Duodenal mucosa (tissue), 2 donors: Measurements from ENCODE around the gene FBXW12.
"Not testable (repeated sequence)": the region's sequence is repeated elsewhere in the genome, so short reads cannot be mapped to it uniquely, and the experiment has no call there.

Experiments used
- H3K27ac ChIP-seq: one replicate; pipeline ENCODE4 v1.7.0; 2013; ENCODE audit warnings: low read depth, low read length
- H3K27me3 ChIP-seq, 2 donors: one replicate each; pipeline ENCODE4 v1.7.0; 2013; ENCODE audit warnings: low read length in 2 of 2, control low read depth in 1 of 2; ENCODE audit not compliant: insufficient read depth in 2 of 2, control insufficient read depth in 1 of 2
- H3K36me3 ChIP-seq, 2 donors: one replicate each; pipeline ENCODE4 v1.7.0; 2013; ENCODE audit warnings: low read length in 2 of 2, control low read depth in 1 of 2; ENCODE audit not compliant: insufficient read depth in 2 of 2, control insufficient read depth in 1 of 2
- H3K4me1 ChIP-seq, 2 donors: one replicate each; pipeline ENCODE4 v1.7.0; 2013; ENCODE audit warnings: low read length in 2 of 2, control low read depth in 1 of 2; ENCODE audit not compliant: insufficient read depth in 2 of 2, control insufficient read depth in 1 of 2
- H3K4me3 ChIP-seq, 2 donors: one replicate each; pipeline ENCODE4 v1.7.0; 2013; ENCODE audit warnings: low read length in 2 of 2, low read depth in 1 of 2
- H3K9ac ChIP-seq, 2 donors: one replicate each; pipeline ENCODE4 v1.7.0; 2013; ENCODE audit warnings: low read length in 2 of 2, low read depth in 1 of 2
- H3K9me3 ChIP-seq, 2 donors: one replicate each; pipeline ENCODE4 v1.7.0; 2013; ENCODE audit warnings: low read length in 2 of 2, control low read depth in 1 of 2; ENCODE audit not compliant: control insufficient read depth in 1 of 2

The FBXW12 gene

DNA sequence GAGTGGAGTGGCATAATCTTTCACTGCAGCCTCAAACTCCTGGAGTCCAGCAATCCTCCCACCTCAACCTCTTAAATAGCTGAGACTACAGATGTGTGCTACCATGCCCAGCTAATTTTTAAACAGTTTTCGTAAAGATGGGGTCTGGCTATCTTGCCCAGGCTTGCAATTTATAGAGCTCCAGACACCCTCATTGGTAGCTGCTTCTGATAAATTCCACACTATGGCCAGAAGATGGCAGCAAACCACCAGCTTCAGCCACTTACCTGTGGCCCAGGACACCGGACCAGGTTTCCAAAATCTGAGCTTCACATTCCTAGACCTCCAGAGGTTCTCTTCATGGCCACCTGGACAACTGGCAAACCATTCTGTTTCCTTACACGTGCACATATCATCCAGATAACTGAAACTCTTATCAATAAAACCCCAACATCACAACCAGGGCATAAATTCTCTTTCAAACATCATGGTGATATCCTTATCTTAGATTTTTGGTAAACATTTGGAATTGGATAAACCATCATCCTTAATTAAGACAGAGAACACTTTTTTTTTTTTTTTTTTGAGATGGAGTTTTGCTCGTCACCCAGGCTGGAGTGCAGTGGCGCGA, 28.9 kb downstream of the FBXW12 start:
- H3K27ac ChIP-seq = no peak overlapping the region
- no peaks in the 10 kb centered on the region for H3K9me3 ChIP-seq
- no peaks in the 10 kb centered on the region for H3K4me1 ChIP-seq
- peaks cover 10 to 33% of the 10 kb centered on the region in 2 donors for H3K36me3 ChIP-seq
- H3K27me3 ChIP-seq = peaks cover 0 to 3% of the 10 kb centered on the region in 2 donors
- H3K4me3 ChIP-seq = no peak overlapping the region
- no peak overlapping the region for H3K9ac ChIP-seq

DNA sequence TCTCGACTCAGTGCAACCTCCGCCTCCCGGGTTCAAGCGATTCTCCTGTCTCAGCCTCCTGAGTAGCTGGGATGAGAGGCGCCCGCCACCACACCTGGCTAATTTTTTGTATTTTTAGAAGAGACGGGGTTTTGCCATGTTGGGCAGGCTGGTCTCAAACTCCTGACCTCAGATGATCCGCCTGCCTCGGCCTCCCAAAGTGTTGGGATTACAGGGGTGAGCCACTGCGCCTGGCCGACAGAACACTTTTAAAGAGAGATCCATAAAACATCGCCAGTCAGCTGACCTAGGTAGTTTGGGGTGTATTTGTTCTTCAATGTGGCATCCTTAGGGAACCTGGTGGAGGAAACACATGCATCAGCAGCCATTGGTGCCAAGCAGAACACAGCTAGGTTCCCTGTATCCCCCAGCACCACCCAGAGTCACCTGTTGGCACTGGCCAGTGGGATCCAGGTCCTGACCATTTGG, 29.4 kb downstream of the FBXW12 start:
- not testable (repeated sequence) for H3K9me3 ChIP-seq, H3K9ac ChIP-seq, H3K4me3 ChIP-seq, H3K27ac ChIP-seq, H3K27me3 ChIP-seq, H3K4me1 ChIP-seq
- H3K36me3 ChIP-seq = peaks cover 15 to 39% of the 10 kb centered on the region in 2 donors

DNA sequence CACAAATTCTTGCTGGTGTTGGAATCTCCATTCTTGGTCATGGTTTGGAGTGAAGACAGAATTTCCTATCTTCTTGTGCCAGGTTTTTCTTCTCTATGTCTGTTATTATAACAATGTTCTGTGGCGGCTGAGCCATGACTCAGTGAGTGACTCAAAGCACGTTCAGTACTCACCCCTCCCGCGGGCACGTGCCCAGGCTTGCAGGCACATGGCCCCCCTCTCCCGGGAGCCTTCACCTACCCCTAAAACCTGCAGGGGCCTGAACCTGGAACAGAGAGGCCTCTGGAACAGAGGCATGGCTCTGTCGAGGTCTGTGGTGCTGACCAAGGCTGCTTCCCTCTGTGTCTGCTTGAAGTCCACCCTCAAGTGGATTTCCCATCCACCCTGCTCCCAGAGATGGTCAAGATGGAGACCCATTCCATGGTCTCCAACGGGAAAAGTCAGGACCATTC, 30.3 kb downstream of the FBXW12 start:
- Histone ChIP-seq H3K27ac (no peak overlapping the region), H3K4me3 (no peak overlapping the region), H3K9me3 (no peaks in the 10 kb centered on the region), H3K27me3 (peaks cover 0 to 3% of the 10 kb centered on the region in 2 donors), H3K4me1 (no peaks in the 10 kb centered on the region), H3K9ac (no peak overlapping the region), H3K36me3 (peaks cover 22 to 47% of the 10 kb centered on the region in 2 donors)

DNA sequence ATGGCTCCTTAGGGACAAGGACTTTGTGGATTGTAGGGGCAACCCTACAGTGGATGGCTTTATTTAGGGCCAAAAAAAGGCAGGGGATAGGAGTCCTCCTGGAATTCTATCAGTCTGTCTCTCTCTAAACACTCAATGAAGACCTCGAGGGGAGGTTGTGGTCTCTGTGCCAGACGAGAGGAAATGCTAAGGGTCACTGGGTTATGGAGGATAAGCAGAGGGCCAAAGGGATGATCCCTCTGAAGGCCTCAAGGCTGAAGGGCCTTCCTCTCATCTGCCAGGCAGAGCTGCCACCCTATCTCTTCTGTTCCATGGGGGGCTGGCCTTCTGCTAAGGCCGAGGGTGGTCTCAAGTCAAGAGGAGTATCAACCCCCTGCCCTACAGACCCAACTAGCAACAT, 30.9 kb downstream of the FBXW12 start:
- Histone ChIP-seq H3K27me3 (peaks cover 0 to 2% of the 10 kb centered on the region in 2 donors), H3K27ac (no peak overlapping the region), H3K36me3 (peaks cover 26 to 51% of the 10 kb centered on the region in 2 donors), H3K9me3 (no peaks in the 10 kb centered on the region), H3K9ac (no peak overlapping the region), H3K4me3 (no peak overlapping the region), H3K4me1 (no peaks in the 10 kb centered on the region)

DNA sequence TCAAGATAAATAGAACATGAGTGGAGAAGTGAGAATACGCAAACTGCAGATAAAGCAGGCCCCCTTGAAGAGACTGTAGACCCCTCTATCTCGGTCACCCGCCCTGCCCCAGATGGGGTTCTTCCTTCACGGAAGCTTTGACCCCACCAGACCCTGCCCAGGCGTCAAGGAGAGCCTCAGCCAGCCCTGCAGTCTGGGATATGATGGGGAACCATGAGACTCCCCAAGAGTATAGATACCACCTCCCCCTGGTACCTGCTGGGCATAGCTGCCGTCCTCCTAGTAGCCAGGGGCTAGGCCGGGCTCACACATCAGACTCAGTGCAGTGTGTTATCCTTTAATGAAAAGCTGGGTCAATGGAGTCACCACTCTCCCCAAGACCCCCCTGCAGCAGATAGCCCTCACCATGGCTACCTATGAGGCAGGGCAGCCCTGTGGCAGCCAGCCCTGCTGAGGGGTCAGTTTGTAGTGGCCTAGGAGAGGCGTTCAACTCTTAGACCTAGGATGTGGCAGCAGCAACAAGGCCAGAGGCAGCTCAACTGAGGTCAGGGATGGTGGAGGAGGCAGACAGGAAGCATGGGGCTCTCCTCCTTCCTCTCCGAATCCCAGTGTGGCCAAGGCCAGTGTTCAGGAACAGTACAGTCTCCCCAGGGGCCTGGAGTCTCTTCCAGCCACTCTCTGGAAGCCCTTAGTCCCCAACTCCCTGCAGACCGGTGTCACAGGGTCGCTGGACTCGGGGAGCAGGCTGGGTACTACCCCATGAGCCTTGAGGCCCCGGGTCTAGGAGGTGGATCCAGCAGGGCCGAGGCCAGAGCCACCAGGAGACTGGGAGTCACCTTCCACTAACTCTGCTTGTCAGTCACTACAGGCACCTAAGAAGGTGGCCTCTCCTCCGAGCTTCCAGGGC, 31.8 kb downstream of the FBXW12 start:
- H3K27me3 ChIP-seq = no peaks in the 10 kb centered on the region
- H3K4me3 ChIP-seq = no peak overlapping the region
- H3K4me1 ChIP-seq = no peaks in the 10 kb centered on the region
- H3K27ac ChIP-seq = no peak overlapping the region
- no peaks in the 10 kb centered on the region for H3K9me3 ChIP-seq
- H3K36me3 ChIP-seq = peaks cover 26 to 57% of the 10 kb centered on the region in 2 donors
- H3K9ac ChIP-seq = no peak overlapping the region

DNA sequence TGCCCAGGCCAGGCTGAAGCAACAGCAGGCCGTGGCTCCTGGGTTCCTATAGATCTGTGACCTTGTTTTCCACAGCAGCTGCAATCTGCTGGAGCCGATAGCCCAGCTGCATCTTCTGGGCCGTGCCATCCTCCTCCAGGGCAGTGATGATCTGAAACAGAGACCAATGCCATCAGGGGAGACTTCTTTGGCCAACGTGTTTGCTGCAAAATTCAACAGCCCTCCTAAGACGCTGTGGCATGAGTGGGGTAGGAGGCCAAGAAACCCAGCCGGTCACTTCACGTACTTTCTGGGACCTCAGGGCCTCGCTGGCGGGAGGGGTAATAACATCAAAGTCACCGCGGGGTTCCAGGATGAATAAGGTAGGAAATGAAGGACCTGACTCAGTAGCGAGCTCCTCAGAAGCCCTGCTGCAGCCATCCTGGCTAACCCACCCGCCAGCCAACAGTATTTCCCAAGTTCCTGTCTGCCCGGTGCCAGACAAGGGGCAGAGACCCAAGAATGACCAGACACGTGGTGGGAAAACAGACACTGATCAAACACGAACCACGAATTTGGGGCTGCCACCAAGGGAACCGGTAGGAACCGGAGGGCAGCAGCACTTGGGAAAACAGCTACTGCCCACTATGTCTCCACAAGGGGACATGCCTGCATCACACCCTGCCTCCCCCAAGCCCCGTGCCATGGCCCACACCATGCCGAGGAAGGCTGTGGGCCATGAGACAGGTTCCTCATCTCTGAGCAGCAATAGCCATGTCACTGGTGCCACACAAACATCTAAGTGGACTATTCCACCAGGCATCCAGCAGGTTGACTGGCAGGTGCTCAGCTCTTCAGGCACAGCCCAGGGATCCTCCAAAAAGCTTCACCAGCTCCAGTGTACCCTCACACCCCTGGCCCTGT, 32.7 kb downstream of the FBXW12 start:
- no peak overlapping the region for H3K27ac ChIP-seq
- no peak overlapping the region for H3K9ac ChIP-seq
- peaks cover 32 to 66% of the 10 kb centered on the region in 2 donors for H3K36me3 ChIP-seq

DNA sequence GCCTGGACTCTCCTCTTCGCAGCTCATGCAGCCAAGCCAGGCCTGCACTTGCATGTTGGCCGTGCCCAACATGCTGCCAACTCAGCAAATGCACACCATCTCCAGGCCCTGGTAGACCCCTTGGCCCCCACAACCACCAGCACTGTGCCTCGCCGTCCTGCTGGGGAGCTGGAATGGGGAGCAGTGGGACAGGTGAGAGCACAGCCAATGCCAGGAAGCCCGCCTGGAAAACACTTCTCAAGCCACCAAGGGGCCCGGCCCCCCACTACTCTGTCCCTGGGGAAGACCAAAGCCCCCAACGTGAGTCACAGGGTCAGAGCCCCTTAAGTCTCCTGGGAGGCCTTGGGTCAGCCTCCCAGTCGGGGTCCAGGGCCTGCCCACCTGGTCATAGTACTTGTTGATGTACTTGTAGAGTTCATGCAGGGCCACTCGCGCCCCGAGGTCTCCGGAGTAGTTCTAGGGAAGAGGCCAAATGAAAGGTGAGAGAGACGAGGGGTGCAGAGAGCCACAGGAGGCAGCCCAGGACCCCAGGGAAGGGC, 33.4 kb downstream of the FBXW12 start:
- no peaks in the 10 kb centered on the region for H3K27me3 ChIP-seq
- no peaks in the 10 kb centered on the region for H3K9me3 ChIP-seq
- H3K4me1 ChIP-seq = no peaks in the 10 kb centered on the region
- no peak overlapping the region for H3K9ac ChIP-seq
- H3K27ac ChIP-seq = no peak overlapping the region
- peaks cover 39 to 72% of the 10 kb centered on the region in 2 donors for H3K36me3 ChIP-seq
- H3K4me3 ChIP-seq = no peak overlapping the region

More for the DNA sequence above, 32.7 kb downstream of the FBXW12 start:
- Histone ChIP-seq H3K9me3 (no peaks in the 10 kb centered on the region), H3K4me3 (no peak overlapping the region), H3K27me3 (no peaks in the 10 kb centered on the region), H3K4me1 (no peaks in the 10 kb centered on the region)

DNA sequence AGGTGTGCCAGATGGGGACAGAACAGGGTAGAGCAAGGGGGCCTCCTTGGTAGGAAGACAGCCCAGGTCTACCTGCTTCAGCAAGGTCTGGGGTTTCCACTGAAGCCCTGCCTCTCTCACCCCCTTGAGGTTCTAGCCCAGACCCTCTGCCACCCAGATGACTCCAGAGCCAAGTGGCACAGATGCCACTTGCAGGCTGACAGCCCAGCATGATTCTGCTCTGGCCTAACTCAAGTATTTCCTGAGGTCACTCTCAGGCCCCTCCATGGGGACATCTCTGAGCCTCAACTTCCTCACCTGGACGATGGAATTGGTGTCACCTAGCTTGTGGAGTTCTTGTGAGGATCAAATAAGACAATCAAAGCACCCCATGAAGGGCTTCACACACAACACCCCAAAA, 34.0 kb downstream of the FBXW12 start:
- Histone ChIP-seq H3K4me3 (no peak overlapping the region), H3K9ac (no peak overlapping the region), H3K4me1 (no peaks in the 10 kb centered on the region), H3K36me3 (peaks cover 39 to 77% of the 10 kb centered on the region in 2 donors), H3K9me3 (no peaks in the 10 kb centered on the region), H3K27me3 (no peaks in the 10 kb centered on the region), H3K27ac (no peak overlapping the region)

DNA sequence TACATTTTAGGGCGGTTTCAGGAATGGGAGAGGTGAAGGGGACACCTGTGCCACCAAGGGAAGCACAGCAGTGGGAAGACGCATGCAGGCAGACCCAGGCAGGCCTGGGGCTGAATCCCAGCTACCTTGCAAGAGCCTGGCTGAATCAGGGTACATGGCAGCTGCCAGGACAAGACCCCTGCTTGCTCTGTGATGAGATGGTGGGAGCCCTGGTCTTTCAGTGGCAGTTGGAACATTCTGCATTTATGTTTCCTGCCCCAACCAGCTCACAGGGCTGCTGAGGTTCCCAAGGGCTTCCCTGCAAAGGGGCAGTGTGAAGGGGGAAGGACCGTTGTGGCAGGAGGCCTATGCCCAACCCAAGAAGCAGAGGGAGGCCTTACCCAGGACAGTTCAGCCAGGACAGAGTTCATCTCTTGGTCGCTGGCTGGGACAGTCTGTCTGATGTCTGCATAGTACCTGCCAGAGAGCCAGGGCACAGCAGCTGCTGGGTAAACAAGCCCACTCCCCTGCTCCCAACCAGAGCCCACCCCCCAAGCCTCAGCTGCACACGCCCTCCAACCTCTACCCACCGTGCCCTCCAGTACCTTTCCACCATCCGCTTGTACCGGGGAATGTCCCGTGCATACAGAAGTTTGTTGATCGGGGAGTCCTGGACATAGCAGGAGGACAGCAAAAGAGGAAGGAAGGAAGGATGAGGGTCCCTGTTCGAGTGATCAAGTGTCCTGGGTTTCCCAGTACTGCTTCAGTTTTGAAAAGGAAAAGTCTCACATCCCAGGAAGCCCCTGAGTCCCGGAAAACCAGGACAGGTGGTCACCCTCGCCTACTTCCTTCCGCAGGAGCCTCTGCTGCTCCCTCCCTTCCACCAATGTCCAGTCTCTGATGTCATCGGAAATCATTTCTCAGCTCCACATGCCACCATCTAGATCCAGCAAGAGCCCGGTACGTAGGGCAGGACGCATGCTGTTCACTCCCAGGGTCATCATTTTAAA, 34.7 kb downstream of the FBXW12 start:
- Histone ChIP-seq H3K27ac (no peak overlapping the region), H3K36me3 (peaks cover 45 to 85% of the 10 kb centered on the region in 2 donors), H3K9ac (no peak overlapping the region), H3K9me3 (no peaks in the 10 kb centered on the region), H3K27me3 (no peaks in the 10 kb centered on the region), H3K4me1 (no peaks in the 10 kb centered on the region), H3K4me3 (no peak overlapping the region)
